Inflammatory macrophage treated with lipopolysaccharide for 1 hour (primary cell): ENCODE results near the gene ADAMTS15.

ENCODE experiments used
- DNase-seq, 2 donors: peaks; one replicate each; pipeline ENCODE4 v3.0.0-alpha.2; 2020 to 2022

The ADAMTS15 gene

GRCh38 chr11:130516554-130517505, 68.4 kb downstream of the ADAMTS15 start:
- no peak for DNase-seq

- no peak for DNase-seq
These were observed 69.8 kb downstream of the ADAMTS15 start for GRCh38 chr11:130518164-130518680.

GRCh38 chr11:130519128-130519932, 70.9 kb downstream of the ADAMTS15 start:
- no peak for DNase-seq

GRCh38 chr11:130520271-130520671, 71.8 kb downstream of the ADAMTS15 start:
- no peak for DNase-seq

GRCh38 chr11:130522284-130522961, 74.0 kb downstream of the ADAMTS15 start:
- DNase-seq = no peak

- no peak for DNase-seq
These were observed 74.7 kb downstream of the ADAMTS15 start for GRCh38 chr11:130523166-130523565.

- no peak for DNase-seq
These were observed 75.2 kb downstream of the ADAMTS15 start for GRCh38 chr11:130523609-130524008.

GRCh38 chr11:130524132-130524790, 75.8 kb downstream of the ADAMTS15 start:
- no peak for DNase-seq

GRCh38 chr11:130525307-130525706, 76.9 kb downstream of the ADAMTS15 start:
- no peak for DNase-seq
